ENCODE results near the gene HDAC4. TPM values are rescaled to one million over a fixed set of nuclear protein-coding genes. Genes with fewer than 3 reads are reported as not detected.

Gene HDAC4
- total and polyA plus RNA-seq, 9 of the 15 experiments (the other 6 are each of a cell fraction or from before 2014, with no cell fraction given): 0.11 to 20.2 (median 4.0) TPM

DNA sequence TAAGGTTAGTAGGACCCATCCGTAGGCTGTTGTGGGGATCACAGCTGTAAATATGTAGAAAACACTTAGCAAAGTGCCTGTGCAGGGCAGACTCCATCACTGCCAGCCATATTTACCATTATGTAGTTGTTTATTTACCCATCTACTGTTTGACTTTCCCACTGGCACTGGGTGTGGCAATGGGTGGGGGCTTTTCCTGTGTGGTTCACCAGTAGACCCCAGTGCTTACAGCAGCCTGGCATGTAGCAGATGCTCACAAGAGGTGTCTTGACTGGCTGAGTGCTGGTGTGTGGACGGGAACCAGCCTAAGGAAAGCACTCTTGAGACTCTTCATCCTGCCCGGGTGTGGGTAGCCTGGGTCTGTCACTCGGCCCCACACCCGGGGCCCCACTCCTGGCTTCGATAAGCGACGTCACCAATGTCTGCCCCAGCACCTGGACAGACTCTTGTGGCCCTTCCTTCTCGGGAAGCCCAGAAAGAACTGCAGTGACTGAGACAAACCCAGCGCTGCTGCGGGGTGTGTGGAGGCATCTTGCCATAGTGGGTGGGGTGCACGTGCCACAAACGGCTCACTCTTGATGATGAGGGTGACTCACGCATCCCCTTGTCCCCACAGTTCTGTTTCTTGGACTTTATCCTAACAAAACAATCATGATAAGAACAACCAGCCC, 78.3 kb downstream of the HDAC4 start:
- DNase-seq (ENCODE audit: extremely low read depth in 1 of 4, low spot score in 3 of 4): peak in 3 of 4 experiments; percentile 18 to 30 (median 27)
- Histone ChIP-seq H3K79me2 (ENCODE audit: control insufficient read depth, insufficient read depth, low read length) (peaks cover 42% of the 10 kb centered on the region), H3K27ac (ENCODE audit: extremely low read depth, low read depth, low read length) (no peak overlapping the region; the same call in 1 of the 3 replicates), H3K4me2 (ENCODE audit: insufficient read depth, low read length) (peak overlapping the region; percentile 33; the same call in 1 of the 2 replicates), H3K4me1 (replicated peaks in 1 of 2; ENCODE audit: control insufficient read depth in 2 of 2, insufficient read depth in 2 of 2, low read length in 2 of 2) (peaks cover 17 to 27% of the 10 kb centered on the region in 2 experiments; a peak in 4 of 5 replicates), H4K20me1 (replicated peaks; ENCODE audit: control insufficient read depth, insufficient read depth, low read length) (no peaks in the 10 kb centered on the region), H3K27me3 (ENCODE audit: control insufficient read depth in 2 of 2, insufficient read depth in 2 of 2, low read length in 2 of 2) (no peaks in the 10 kb centered on the region), H3K9me3 (replicated peaks; ENCODE audit: control insufficient read depth, insufficient read depth, low read depth, low read length) (no peaks in the 10 kb centered on the region), H3K9ac (ENCODE audit: insufficient read depth in 1 of 2, low read depth in 2 of 2, low read length in 2 of 2) (peak overlapping the region in 1 of 2 experiments; percentile 68; a peak in 2 of 4 replicates), H3K36me3 (ENCODE audit: control insufficient read depth, insufficient read depth, low read length) (peaks cover 4% of the 10 kb centered on the region; the same call in 1 of the 3 replicates), H3K9me1 (ENCODE audit: control insufficient read depth, insufficient read depth, low read length) (no peaks in the 10 kb centered on the region), H3K4me3 (no peak overlapping the region), H2AFZ (ENCODE audit: low read depth, low read length) (no peak overlapping the region)
- in situ Hi-C loops (cut with MboI): no loop called here
- no peak for FAIRE-seq
- BruUV-seq (replicated peaks): no TSS peak
- ATAC-seq: no peak
- 29% methylated on average over 9 of the region's 14 CpGs for WGBS (ENCODE audit: insufficient coverage, low coverage, missing lambda C conversion rate)
- ChIA-PET CTCF (ENCODE audit: low intra/inter-chr PET ratio) (no interaction called here), POLR2A (interaction anchor here (0.7 kb wide), 1 partner anchor 167 kb away, joined by 3 read pairs; no protein-coding TSS in a partner anchor)
- intact Hi-C loops (cut with micrococcal nuclease): loop anchor here (10.0 kb wide), 1 partner anchor 72 kb away; no protein-coding TSS in a partner anchor
- TF ChIP-seq NCOA2 (IDR thresholded peaks at IDR 0.05; ENCODE audit: partially characterized antibody in 2 of 2) (no peak), RCOR1 (IDR thresholded peaks at IDR 0.05; ENCODE audit: borderline replicate concordance in 1 of 2, low read depth in 2 of 2, low read length in 2 of 2) (0 out of 4 replicates have a peak, but pooled peaks of 1 of the 2 experiments have one; percentile 17), TBP (optimal IDR thresholded peaks at IDR 0.05; ENCODE audit: low read depth, low read length) (no peak), FOSL1 (tag; conservative IDR thresholded peaks at IDR 0.05) (peak; percentile 83), ZNF124 (CRISPR knock-in tag; IDR thresholded peaks at IDR 0.05) (no peak), EGR1 (conservative IDR thresholded peaks at IDR 0.05) (0 out of 2 replicates have a peak, but pooled peaks have one; percentile 9), TCFL5 (CRISPR knock-in tag; conservative IDR thresholded peaks at IDR 0.05) (no peak), L3MBTL2 (IDR thresholded peaks at IDR 0.05) (peak; percentile 31; the same call in 1 of the 2 replicates), SOX6 (IDR thresholded peaks at IDR 0.05) (peak; percentile 62)
- TF ChIP-seq, protein P1, sequence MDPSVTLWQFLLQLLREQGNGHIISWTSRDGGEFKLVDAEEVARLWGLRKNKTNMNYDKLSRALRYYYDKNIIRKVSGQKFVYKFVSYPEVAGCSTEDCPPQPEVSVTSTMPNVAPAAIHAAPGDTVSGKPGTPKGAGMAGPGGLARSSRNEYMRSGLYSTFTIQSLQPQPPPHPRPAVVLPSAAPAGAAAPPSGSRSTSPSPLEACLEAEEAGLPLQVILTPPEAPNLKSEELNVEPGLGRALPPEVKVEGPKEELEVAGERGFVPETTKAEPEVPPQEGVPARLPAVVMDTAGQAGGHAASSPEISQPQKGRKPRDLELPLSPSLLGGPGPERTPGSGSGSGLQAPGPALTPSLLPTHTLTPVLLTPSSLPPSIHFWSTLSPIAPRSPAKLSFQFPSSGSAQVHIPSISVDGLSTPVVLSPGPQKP (CRISPR knock-in tag; IDR thresholded peaks at IDR 0.05): no peak
- TF ChIP-seq, protein P2, sequence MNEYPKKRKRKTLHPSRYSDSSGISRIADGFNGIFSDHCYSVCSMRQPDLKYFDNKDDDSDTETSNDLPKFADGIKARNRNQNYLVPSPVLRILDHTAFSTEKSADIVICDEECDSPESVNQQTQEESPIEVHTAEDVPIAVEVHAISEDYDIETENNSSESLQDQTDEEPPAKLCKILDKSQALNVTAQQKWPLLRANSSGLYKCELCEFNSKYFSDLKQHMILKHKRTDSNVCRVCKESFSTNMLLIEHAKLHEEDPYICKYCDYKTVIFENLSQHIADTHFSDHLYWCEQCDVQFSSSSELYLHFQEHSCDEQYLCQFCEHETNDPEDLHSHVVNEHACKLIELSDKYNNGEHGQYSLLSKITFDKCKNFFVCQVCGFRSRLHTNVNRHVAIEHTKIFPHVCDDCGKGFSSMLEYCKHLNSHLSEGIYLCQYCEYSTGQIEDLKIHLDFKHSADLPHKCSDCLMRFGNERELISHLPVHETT (CRISPR knock-in tag; conservative IDR thresholded peaks at IDR 0.05 in 1 of 2, IDR thresholded peaks at IDR 0.05 in 1 of 2): no peak
- TF ChIP-seq, protein P3, sequence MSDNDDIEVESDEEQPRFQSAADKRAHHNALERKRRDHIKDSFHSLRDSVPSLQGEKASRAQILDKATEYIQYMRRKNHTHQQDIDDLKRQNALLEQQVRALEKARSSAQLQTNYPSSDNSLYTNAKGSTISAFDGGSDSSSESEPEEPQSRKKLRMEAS (CRISPR knock-in tag; IDR thresholded peaks at IDR 0.05): 0 out of 2 replicates have a peak, but pooled peaks have one; percentile 52
- TF ChIP-seq, protein P4, sequence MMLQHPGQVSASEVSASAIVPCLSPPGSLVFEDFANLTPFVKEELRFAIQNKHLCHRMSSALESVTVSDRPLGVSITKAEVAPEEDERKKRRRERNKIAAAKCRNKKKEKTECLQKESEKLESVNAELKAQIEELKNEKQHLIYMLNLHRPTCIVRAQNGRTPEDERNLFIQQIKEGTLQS (IDR thresholded peaks at IDR 0.05): peak; percentile 71
- TF ChIP-seq, protein P4 (CRISPR knock-in tag; conservative IDR thresholded peaks at IDR 0.05): no peak
- TF ChIP-seq, protein P5, sequence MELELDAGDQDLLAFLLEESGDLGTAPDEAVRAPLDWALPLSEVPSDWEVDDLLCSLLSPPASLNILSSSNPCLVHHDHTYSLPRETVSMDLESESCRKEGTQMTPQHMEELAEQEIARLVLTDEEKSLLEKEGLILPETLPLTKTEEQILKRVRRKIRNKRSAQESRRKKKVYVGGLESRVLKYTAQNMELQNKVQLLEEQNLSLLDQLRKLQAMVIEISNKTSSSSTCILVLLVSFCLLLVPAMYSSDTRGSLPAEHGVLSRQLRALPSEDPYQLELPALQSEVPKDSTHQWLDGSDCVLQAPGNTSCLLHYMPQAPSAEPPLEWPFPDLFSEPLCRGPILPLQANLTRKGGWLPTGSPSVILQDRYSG (tag; conservative IDR thresholded peaks at IDR 0.05; ENCODE audit: low read depth): no peak
